HUDEP-2 (cell line): Measurements from ENCODE around the gene CPVL.

ENCODE experiments used
- DNase-seq, 76 experiments: peaks; one replicate each; lab custom pipeline; 2025; ENCODE audit not compliant: unreplicated experiment in 76 of 76; lab: John Stamatoyannopoulos, UW

The CPVL gene

GRCh38 chr7:28954946-28955345, 191.4 kb downstream of the CPVL start:
- no peak for DNase-seq

- no peak for DNase-seq
Measured at GRCh38 chr7:28954471-28954870, 191.9 kb downstream of the CPVL start.

DNA sequence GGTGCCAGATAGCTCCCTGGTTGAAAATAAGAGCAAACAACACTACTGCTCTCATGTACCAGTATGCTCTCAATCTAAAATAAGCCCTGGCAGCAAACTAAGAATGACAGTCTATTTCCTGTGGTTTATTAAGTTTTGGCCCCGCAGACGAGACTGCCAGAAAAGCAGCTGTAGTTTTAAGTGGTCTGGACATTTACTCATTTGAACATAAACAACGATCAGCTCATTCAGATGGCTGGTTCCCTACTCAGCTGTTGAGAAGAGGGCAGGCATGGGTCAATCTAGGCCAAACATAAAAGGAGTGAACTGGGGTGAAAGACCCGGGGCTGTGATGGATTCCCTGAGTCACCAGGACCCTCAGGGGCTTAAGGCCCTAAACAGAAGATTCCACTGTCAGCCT, 192.7 kb downstream of the CPVL start:
- DNase-seq = no peak
